Measurements from ENCODE around the gene TRIP10. TPM values are rescaled to one million over a fixed set of nuclear protein-coding genes. Genes with fewer than 3 reads are reported as not detected.

The TRIP10 gene
- polyA plus RNA-seq, 1 experiment, result 51.5 TPM

GRCh38 chr19:6714749-6715555 is 24.5 kb upstream of the TRIP10 start:
- ChIA-PET CTCF (no interaction called here), POLR2A (no interaction called here)
- no peak for TF ChIP-seq CTCF (IDR thresholded peaks at IDR 0.05; ENCODE audit: insufficient read depth, low read depth, low read length)
- Histone ChIP-seq H3K36me3 (ENCODE audit: control insufficient read depth, insufficient read depth, low read length) (no peaks in the 10 kb centered on the region), H3K27me3 (ENCODE audit: control insufficient read depth, insufficient read depth, low read length) (peaks cover 2% of the 10 kb centered on the region; the same call in 1 of the 2 replicates), H3K4me3 (ENCODE audit: low read depth, low read length) (no peak overlapping the region)
- DNase-seq (ENCODE audit: low read depth), result no peak

GRCh38 chr19:6716610-6716970 is 22.9 kb upstream of the TRIP10 start:
- POLR2A ChIA-PET, result no interaction called here
- TF ChIP-seq CTCF (IDR thresholded peaks at IDR 0.05; ENCODE audit: insufficient read depth, low read depth, low read length), result no peak
- DNase-seq (ENCODE audit: low read depth), result no peak

GRCh38 chr19:6717036-6717435 is 22.4 kb upstream of the TRIP10 start:
- Histone ChIP-seq H3K36me3 (ENCODE audit: control insufficient read depth, insufficient read depth, low read length) (no peaks in the 10 kb centered on the region), H3K4me3 (ENCODE audit: low read depth, low read length) (no peak overlapping the region), H3K27me3 (ENCODE audit: control insufficient read depth, insufficient read depth, low read length) (no peaks in the 10 kb centered on the region)
- ChIA-PET CTCF (no interaction called here), POLR2A (no interaction called here)
- no peak for TF ChIP-seq CTCF (IDR thresholded peaks at IDR 0.05; ENCODE audit: insufficient read depth, low read depth, low read length)
- no peak for DNase-seq (ENCODE audit: low read depth)

More at GRCh38 chr19:6716610-6716970, 22.9 kb upstream of the TRIP10 start:
- CTCF ChIA-PET, result interaction anchor here (0.8 kb wide), 1 partner anchor 146 kb away, joined by 3 read pairs; no protein-coding TSS in a partner anchor
- H3K36me3 ChIP-seq (ENCODE audit: control insufficient read depth, insufficient read depth, low read length), result no peaks in the 10 kb centered on the region
- no peak overlapping the region for H3K4me3 ChIP-seq (ENCODE audit: low read depth, low read length)
- H3K27me3 ChIP-seq (ENCODE audit: control insufficient read depth, insufficient read depth, low read length), result no peaks in the 10 kb centered on the region

- TF ChIP-seq CTCF (IDR thresholded peaks at IDR 0.05; ENCODE audit: insufficient read depth, low read depth, low read length), result no peak
- no peaks in the 10 kb centered on the region for H3K27me3 ChIP-seq (ENCODE audit: control insufficient read depth, insufficient read depth, low read length)
- DNase-seq (ENCODE audit: low read depth), result no peak
- H3K4me3 ChIP-seq (ENCODE audit: low read depth, low read length), result no peak overlapping the region
- POLR2A ChIA-PET, result no interaction called here
- no peaks in the 10 kb centered on the region for H3K36me3 ChIP-seq (ENCODE audit: control insufficient read depth, insufficient read depth, low read length)
- CTCF ChIA-PET, result no interaction called here
Observed at GRCh38 chr19:6717441-6717971, 22.0 kb upstream of the TRIP10 start.

- Histone ChIP-seq H3K4me3 (ENCODE audit: low read depth, low read length) (no peak overlapping the region), H3K36me3 (ENCODE audit: control insufficient read depth, insufficient read depth, low read length) (no peaks in the 10 kb centered on the region), H3K27me3 (ENCODE audit: control insufficient read depth, insufficient read depth, low read length) (no peaks in the 10 kb centered on the region)
- no peak for DNase-seq (ENCODE audit: low read depth)
- CTCF ChIA-PET, result no interaction called here
- POLR2A ChIA-PET, result no interaction called here
- TF ChIP-seq CTCF (IDR thresholded peaks at IDR 0.05; ENCODE audit: insufficient read depth, low read depth, low read length), result no peak
Observed at GRCh38 chr19:6718111-6718740, 21.3 kb upstream of the TRIP10 start.

All from BJ (cell line).